Keratinocyte (primary cell): ENCODE results near the gene TUBA4B. TPM values are rescaled to one million over a fixed set of nuclear protein-coding genes. Genes with fewer than 3 reads are reported as not detected.
A peak's percentile ranks its signal among the peaks of the same experiment; 100 is the strongest.

Experiments
- DNase-seq: peaks from one replicate; pipeline ENCODE4 v3.0.0-alpha.2; 2011; ENCODE audit warnings: low read depth, missing footprints, low spot score
- FAIRE-seq: peaks from 2 replicates; lab custom pipeline; 2011; peaks lifted over from hg19 to GRCh38; lab: Jason Lieb, UNC
- H2AFZ ChIP-seq: 2 replicates; pipeline ENCODE4 v1.6.0; 2012; ENCODE audit warnings: low read length, control low read depth, inconsistent platforms; ENCODE audit not compliant: control insufficient read depth
- H3K27ac ChIP-seq: 2 replicates; pipeline ENCODE4 v1.5.1; 2011; ENCODE audit warnings: low read length; ENCODE audit not compliant: control insufficient read depth, insufficient read depth
- H3K27me3 ChIP-seq: 3 replicates; pipeline ENCODE4 v1.6.0; 2011; ENCODE audit warnings: low read length; ENCODE audit not compliant: control insufficient read depth, insufficient read depth; ENCODE audit errors: extremely low read depth
- H3K36me3 ChIP-seq, 2 experiments: 2 replicates in 1 of 2; 3 replicates in 1 of 2; pipeline ENCODE4 v1.5.1; 2011; ENCODE audit warnings: low read length in 2 of 2, mild to moderate bottlenecking in 1 of 2; ENCODE audit not compliant: control insufficient read depth in 2 of 2, insufficient read depth in 2 of 2; ENCODE audit errors: extremely low read depth in 1 of 2
- H3K4me1 ChIP-seq: 3 replicates; pipeline ENCODE4 v1.5.1; 2011; ENCODE audit warnings: low read length; ENCODE audit not compliant: control insufficient read depth, insufficient read depth; ENCODE audit errors: extremely low read depth
- H3K4me2 ChIP-seq: 3 replicates; pipeline ENCODE4 v1.6.0; 2011; ENCODE audit warnings: low read depth, low read length; ENCODE audit not compliant: control insufficient read depth, insufficient read depth; ENCODE audit errors: extremely low read depth
- H3K4me3 ChIP-seq, 3 experiments: fragments of 200-600 bp in 1 of 3; sonication (generic) in 1 of 3; 2 replicates in 2 of 3; 3 replicates in 1 of 3; pipeline ENCODE4 v1.5.1; 2011 to 2016; ENCODE audit warnings: low read length in 3 of 3, mild to moderate bottlenecking in 3 of 3, control low read depth in 2 of 3, inconsistent platforms in 1 of 3, low read depth in 1 of 3, mixed read lengths in 1 of 3, mixed run types in 1 of 3, moderate library complexity in 1 of 3; ENCODE audit not compliant: control insufficient read depth in 2 of 3, insufficient read depth in 2 of 3; ENCODE audit errors: extremely low read depth in 1 of 3
- H3K79me2 ChIP-seq: 2 replicates; pipeline ENCODE4 v1.6.0; 2012; ENCODE audit warnings: low read length; ENCODE audit not compliant: control insufficient read depth, insufficient read depth
- H3K9ac ChIP-seq: 3 replicates; pipeline ENCODE4 v1.6.0; 2011; ENCODE audit warnings: low read length; ENCODE audit not compliant: control insufficient read depth, insufficient read depth; ENCODE audit errors: extremely low read depth
- H3K9me1 ChIP-seq: 3 replicates; pipeline ENCODE4 v1.6.0; 2011; ENCODE audit warnings: low read length; ENCODE audit not compliant: control insufficient read depth, insufficient read depth; ENCODE audit errors: extremely low read depth
- H3K9me3 ChIP-seq: 2 replicates; pipeline ENCODE4 v1.5.1; 2012; ENCODE audit warnings: low read depth, low read length; ENCODE audit not compliant: control insufficient read depth
- H4K20me1 ChIP-seq: 3 replicates; pipeline ENCODE4 v1.6.0; 2011; ENCODE audit warnings: low read length; ENCODE audit not compliant: control insufficient read depth, insufficient read depth; ENCODE audit errors: extremely low read depth
- CTCF ChIP-seq, 3 experiments: IDR thresholded peaks in 1 of 3; conservative IDR thresholded peaks in 1 of 3; optimal IDR thresholded peaks in 1 of 3; 2 replicates in 2 of 3; 3 replicates in 1 of 3; pipeline versions ENCODE3 to v1.5.1; 2011; ENCODE audit warnings: low read length in 3 of 3, mild to moderate bottlenecking in 3 of 3, moderate library complexity in 2 of 3, control low read depth in 1 of 3, inconsistent platforms in 1 of 3; ENCODE audit not compliant: insufficient read depth in 2 of 3; ENCODE audit errors: extremely low read depth in 1 of 3
- EZH2 ChIP-seq: IDR thresholded peaks from one replicate; pipeline ENCODE4 v1.6.1; 2012; ENCODE audit warnings: inconsistent platforms, mild to moderate bottlenecking, low read length, moderate library complexity
- dilution Hi-C: fragments of 300-500 bp; cut with MboI; formaldehyde crosslinking; loops from one replicate; pipeline ENCODE4 v1.7.0; 2020; ENCODE audit warnings: low sequenced_read_pairs; ENCODE audit not compliant: extremely low pct_ligation_motif_present
- polyA plus RNA-seq, 5 experiments: library from polyadenylated mRNA; depleted of rRNA in 3 of 5; stranded (reverse) in 3 of 5; stranded (forward) in 1 of 5; unstranded in 1 of 5; fragments of >200 nt; gene quantifications; 1 replicate in 1 of 5; 2 replicates in 3 of 5; 3 replicates in 1 of 5; pipeline versions ENCODE4 v1.2.1 to v1.2.3, GENCODE V29; 2011 to 2012; ENCODE audit warnings: missing spikeins in 2 of 5, low read depth in 1 of 5, low replicate concordance in 1 of 5

Gene TUBA4B
- polyA plus RNA-seq, 1 donor (not counting 4 experiments of a cell fraction or from before 2014, with no cell fraction given), result not detected

DNA sequence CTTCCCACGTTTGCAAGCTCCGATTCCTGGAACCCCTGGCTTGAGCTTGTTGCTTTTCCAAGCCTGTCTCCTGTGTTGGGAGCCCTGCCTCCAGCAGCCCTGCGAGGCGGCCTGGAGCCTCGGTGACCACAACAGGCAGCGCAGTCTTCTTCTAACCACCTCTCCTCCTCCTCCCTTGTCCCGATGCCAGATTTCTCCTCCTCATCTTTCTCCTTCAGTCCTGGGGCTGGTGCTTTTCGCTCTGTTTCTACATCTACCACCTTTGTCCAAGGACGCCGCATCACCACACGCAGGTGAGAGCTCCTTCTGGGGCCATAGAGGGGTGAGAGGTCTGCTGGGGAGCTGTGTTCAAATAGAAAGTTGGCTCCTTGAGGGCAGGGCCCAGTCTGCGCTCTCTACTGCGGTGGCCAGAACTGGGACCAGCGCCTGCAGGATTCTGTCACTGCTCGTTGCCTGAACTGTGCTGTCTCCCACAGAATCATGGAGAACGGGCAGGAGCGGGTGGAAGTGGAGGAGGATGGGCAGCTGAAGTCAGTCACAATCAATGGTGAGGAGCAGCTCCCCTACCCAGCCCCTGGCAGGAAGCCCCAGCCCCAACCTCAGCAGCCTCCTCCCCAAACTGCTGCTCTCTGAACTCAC is 30.0 kb downstream of the TUBA4B start:
- DNase-seq (no peak), FAIRE-seq (no peak)
- Histone ChIP-seq H3K4me1 (peaks cover 43% of the 10 kb centered on the region), H4K20me1 (no peaks in the 10 kb centered on the region), H3K9me3 (no peaks in the 10 kb centered on the region), H3K27me3 (no peaks in the 10 kb centered on the region), H3K36me3 (peaks cover 23 to 27% of the 10 kb centered on the region in 2 experiments), H2AFZ (no peak overlapping the region), H3K27ac (no peak overlapping the region), H3K79me2 (peaks cover 7% of the 10 kb centered on the region), H3K4me2 (no peak overlapping the region), H3K4me3 (no peak overlapping the region), H3K9ac (no peak overlapping the region), H3K9me1 (no peaks in the 10 kb centered on the region)
- dilution Hi-C loops, result no loop called here
- TF ChIP-seq EZH2, result no peak
- no peak for TF ChIP-seq CTCF (optimal IDR thresholded peaks at IDR 0.05 in 1 of 3, IDR thresholded peaks at IDR 0.05 in 1 of 3, conservative IDR thresholded peaks at IDR 0.05 in 1 of 3; ENCODE audit: extremely low read depth in 1 of 3, insufficient read depth in 2 of 3, low read length in 3 of 3)

DNA sequence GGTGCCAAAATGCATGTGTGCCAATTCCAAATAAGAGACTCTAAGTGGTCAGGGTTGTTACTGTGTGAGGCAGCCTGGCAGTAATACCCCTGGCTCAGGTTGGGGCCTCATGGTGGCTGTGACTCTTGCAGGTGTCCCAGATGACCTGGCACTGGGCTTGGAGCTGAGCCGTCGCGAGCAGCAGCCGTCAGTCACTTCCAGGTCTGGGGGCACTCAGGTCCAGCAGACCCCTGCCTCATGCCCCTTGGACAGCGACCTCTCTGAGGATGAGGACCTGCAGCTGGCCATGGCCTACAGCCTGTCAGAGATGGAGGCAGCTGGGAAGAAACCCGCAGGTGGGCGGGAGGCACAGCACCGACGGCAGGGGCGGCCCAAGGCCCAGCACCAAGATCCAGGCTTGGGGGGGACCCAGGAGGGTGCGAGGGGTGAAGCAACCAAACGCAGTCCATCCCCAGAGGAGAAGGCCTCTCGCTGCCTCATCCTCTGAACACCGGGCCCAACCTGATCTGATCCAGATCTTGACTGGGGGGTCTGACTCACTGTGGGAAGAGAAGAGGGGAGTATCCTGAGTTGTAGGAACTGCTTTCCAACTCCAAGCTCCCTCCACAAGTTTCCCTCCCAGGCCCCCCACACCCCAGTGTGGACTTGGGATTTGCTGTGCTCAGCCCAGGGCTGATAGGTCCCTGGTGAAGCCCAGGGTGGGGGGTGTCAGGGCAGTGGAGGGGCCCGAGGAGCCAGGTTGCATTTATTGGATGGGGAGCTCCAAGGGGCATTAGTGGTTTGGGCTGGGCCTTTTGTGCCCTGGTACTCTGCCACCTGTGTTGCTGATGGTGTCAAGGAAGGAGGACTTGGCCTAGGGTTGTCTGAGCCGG is 31.7 kb downstream of the TUBA4B start:
- FAIRE-seq (no peak), DNase-seq (no peak)
- Histone ChIP-seq H3K9me3 (no peaks in the 10 kb centered on the region), H3K27me3 (no peaks in the 10 kb centered on the region), H3K36me3 (peaks cover 23 to 27% of the 10 kb centered on the region in 2 experiments), H3K4me3 (peak overlapping the region in 1 of 3 experiments; percentile 52), H3K4me2 (peak overlapping the region; percentile 76), H3K4me1 (peaks cover 40% of the 10 kb centered on the region), H4K20me1 (no peaks in the 10 kb centered on the region), H3K9ac (no peak overlapping the region), H2AFZ (no peak overlapping the region), H3K27ac (peak overlapping the region; percentile 65), H3K79me2 (peaks cover 6% of the 10 kb centered on the region), H3K9me1 (no peaks in the 10 kb centered on the region)
- dilution Hi-C loops, result no loop called here
- no peak for TF ChIP-seq EZH2
- no peak for TF ChIP-seq CTCF (optimal IDR thresholded peaks at IDR 0.05 in 1 of 3, IDR thresholded peaks at IDR 0.05 in 1 of 3, conservative IDR thresholded peaks at IDR 0.05 in 1 of 3; ENCODE audit: extremely low read depth in 1 of 3, insufficient read depth in 2 of 3, low read length in 3 of 3)
